Uterus (tissue), 4 donors: ENCODE results near the gene CFAP43. TPM values are rescaled to one million over a fixed set of nuclear protein-coding genes. Genes with fewer than 3 reads are reported as not detected.

Experiments
- DNase-seq, 2 donors: peaks; one replicate each; pipeline ENCODE4 v3.0.0-alpha.2; 2019 to 2020
- H3K27ac ChIP-seq, 2 donors: fragments of 200-600 bp; sonication (generic); 1 replicate in 1 of 2; 2 replicates in 1 of 2; pipeline ENCODE4 v1.5.1; 2016 to 2018
- H3K27me3 ChIP-seq, 2 donors: fragments of 200-600 bp; sonication (generic); one replicate each; pipeline ENCODE4 v1.5.1; 2018 to 2019; ENCODE audit warnings: control low read depth in 1 of 2
- H3K36me3 ChIP-seq, 2 donors: fragments of 200-600 bp; sonication (generic); one replicate each; pipeline ENCODE4 v1.5.1; 2019; ENCODE audit warnings: control low read depth in 1 of 2
- H3K4me1 ChIP-seq, 2 donors: fragments of 200-600 bp; sonication (generic); one replicate each; pipeline ENCODE4 v1.5.1; 2018 to 2019; ENCODE audit warnings: control low read depth in 1 of 2
- H3K4me3 ChIP-seq, 2 donors: fragments of 200-600 bp; sonication (generic); 1 replicate in 1 of 2; 2 replicates in 1 of 2; pipeline ENCODE4 v1.5.1; 2018 to 2019; ENCODE audit warnings: mild to moderate bottlenecking in 1 of 2
- H3K9me3 ChIP-seq, 2 donors: fragments of 200-600 bp; sonication (generic); one replicate each; pipeline ENCODE4 v1.5.1; 2019; ENCODE audit warnings: control low read depth in 1 of 2
- POLR2A ChIP-seq, 2 donors: fragments of 450-650 bp; IDR thresholded peaks; one replicate each; pipeline ENCODE4 v1.6.1; 2016; ENCODE audit warnings: antibody characterized with exemption in 2 of 2, mild to moderate bottlenecking in 1 of 2, moderate library complexity in 1 of 2
- intact Hi-C: fragments of 100-400 bp; cut with DNase I; formaldehyde crosslinking; loops from one replicate; pipeline ENCODE4 v1.15.1; 2023; ENCODE audit warnings: low total_unique reads
- total RNA-seq, 4 donors: library from RNA; depleted of rRNA in 3 of 4; stranded (reverse); fragments of >200 nt in 3 of 4; gene quantifications; one replicate each; pipeline versions ENCODE4 v1.1.0 to v1.2.4, GENCODE V29; 2014 to 2023
- TF ChIP-seq, protein P1 (sequence below), 4 experiments: fragments of 200-600 bp in 2 of 4; fragments of 450-650 bp in 2 of 4; sonication (generic) in 2 of 4; IDR thresholded peaks; one replicate each; pipeline ENCODE4 v1.5.1; 2016 to 2019; ENCODE audit warnings: antibody characterized with exemption in 4 of 4, mild to moderate bottlenecking in 2 of 4, moderate library complexity in 1 of 4
- donor health status: DM: yes; HTN: yes; CAD: no.

CFAP43 gene
- total RNA-seq, 4 donors from 2014 or later: 3.1 to 23.8 (median 3.8) TPM

GRCh38 chr10:104202231-104202630 is 29.9 kb downstream of the CFAP43 start:
- TF ChIP-seq POLR2A (IDR thresholded peaks at IDR 0.05): no peak
- TF ChIP-seq, protein P1, sequence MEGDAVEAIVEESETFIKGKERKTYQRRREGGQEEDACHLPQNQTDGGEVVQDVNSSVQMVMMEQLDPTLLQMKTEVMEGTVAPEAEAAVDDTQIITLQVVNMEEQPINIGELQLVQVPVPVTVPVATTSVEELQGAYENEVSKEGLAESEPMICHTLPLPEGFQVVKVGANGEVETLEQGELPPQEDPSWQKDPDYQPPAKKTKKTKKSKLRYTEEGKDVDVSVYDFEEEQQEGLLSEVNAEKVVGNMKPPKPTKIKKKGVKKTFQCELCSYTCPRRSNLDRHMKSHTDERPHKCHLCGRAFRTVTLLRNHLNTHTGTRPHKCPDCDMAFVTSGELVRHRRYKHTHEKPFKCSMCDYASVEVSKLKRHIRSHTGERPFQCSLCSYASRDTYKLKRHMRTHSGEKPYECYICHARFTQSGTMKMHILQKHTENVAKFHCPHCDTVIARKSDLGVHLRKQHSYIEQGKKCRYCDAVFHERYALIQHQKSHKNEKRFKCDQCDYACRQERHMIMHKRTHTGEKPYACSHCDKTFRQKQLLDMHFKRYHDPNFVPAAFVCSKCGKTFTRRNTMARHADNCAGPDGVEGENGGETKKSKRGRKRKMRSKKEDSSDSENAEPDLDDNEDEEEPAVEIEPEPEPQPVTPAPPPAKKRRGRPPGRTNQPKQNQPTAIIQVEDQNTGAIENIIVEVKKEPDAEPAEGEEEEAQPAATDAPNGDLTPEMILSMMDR (IDR thresholded peaks at IDR 0.05): no peak
- H3K9me3 ChIP-seq: no peaks in the 10 kb centered on the region
- intact Hi-C loops: no loop called here
- no peak overlapping the region for H3K4me3 ChIP-seq
- H3K27me3 ChIP-seq: no peaks in the 10 kb centered on the region
- DNase-seq: no peak
- H3K27ac ChIP-seq: no peak overlapping the region
- H3K4me1 ChIP-seq: no peaks in the 10 kb centered on the region
- no peaks in the 10 kb centered on the region for H3K36me3 ChIP-seq

DNA sequence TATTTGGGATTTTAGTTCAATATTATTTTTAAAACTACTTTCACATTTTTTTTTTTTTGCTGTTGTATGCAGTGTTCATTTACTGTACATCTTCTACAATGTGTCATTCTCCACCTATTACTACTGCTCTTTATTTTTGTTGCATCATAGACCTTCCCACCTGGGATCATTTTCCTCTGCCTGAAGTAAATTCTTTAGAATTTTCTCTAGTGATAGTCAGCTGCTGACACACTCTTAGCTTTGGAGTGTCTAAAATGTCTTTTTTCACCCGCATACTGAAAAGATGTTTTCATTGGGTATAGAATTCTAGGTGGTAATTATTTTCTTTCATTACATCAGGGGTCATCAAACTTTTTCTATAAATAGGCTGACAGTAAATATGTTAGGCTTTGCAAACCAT is 30.5 kb downstream of the CFAP43 start:
- Histone ChIP-seq H3K27me3 (no peaks in the 10 kb centered on the region), H3K4me3 (no peak overlapping the region), H3K9me3 (no peaks in the 10 kb centered on the region), H3K4me1 (no peaks in the 10 kb centered on the region), H3K36me3 (no peaks in the 10 kb centered on the region), H3K27ac (no peak overlapping the region)
- no peak for DNase-seq
- TF ChIP-seq, protein P1 (IDR thresholded peaks at IDR 0.05): no peak
- no peak for TF ChIP-seq POLR2A (IDR thresholded peaks at IDR 0.05)
- intact Hi-C loops: no loop called here

DNA sequence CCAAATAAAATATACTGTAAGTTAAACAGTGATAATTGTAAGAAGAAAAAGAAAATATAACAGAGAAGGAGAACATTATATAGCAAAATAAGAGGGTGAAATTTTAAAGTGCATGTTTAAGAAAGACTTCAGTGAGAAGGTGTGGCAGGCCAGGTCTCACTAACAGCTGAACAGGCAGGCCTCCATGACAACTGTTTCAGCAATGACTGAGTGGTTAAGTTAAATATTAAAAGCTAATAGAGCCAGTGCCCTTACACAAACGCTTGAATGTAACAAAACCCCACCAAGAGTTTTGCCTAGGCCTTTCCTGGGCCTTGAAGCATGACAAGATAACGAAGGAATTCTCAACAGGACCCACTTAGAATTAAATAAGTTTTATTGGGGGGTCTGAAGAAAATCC is 32.6 kb downstream of the CFAP43 start:
- H3K4me1 ChIP-seq: no peaks in the 10 kb centered on the region
- no peak overlapping the region for H3K4me3 ChIP-seq
- no peak for DNase-seq
- intact Hi-C loops: no loop called here
- H3K27me3 ChIP-seq: no peaks in the 10 kb centered on the region
- H3K27ac ChIP-seq: no peak overlapping the region
- H3K36me3 ChIP-seq: no peaks in the 10 kb centered on the region
- no peak for TF ChIP-seq POLR2A (IDR thresholded peaks at IDR 0.05)
- TF ChIP-seq, protein P1 (IDR thresholded peaks at IDR 0.05): no peak
- no peaks in the 10 kb centered on the region for H3K9me3 ChIP-seq

DNA sequence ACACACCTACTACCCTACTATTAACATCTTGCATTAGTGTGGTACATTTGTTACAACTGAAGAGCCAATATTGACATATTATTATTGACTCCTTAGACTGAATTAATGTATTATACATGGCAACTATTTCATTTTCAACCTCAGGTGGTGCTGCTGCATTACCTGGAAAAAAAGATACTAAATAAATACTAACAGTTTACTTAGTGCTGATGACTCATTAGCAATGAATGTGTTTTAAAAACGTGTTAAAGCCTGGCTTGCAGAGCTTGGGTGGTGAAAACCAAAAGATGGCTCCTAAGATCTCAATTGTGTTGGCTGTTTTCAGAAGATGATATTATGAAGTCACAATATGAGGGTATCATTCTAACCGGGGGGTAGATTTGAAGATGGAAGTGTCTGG is 34.8 kb downstream of the CFAP43 start:
- intact Hi-C loops: no loop called here

GRCh38 chr10:104195706-104196105 is 36.5 kb downstream of the CFAP43 start:
- no peaks in the 10 kb centered on the region for H3K27me3 ChIP-seq
- no peak overlapping the region for H3K27ac ChIP-seq
- intact Hi-C loops: no loop called here
- no peaks in the 10 kb centered on the region for H3K4me1 ChIP-seq
- H3K4me3 ChIP-seq: no peak overlapping the region
- no peak for DNase-seq
- no peaks in the 10 kb centered on the region for H3K36me3 ChIP-seq
- TF ChIP-seq, protein P1 (IDR thresholded peaks at IDR 0.05): no peak
- TF ChIP-seq POLR2A (IDR thresholded peaks at IDR 0.05): no peak
- H3K9me3 ChIP-seq: no peaks in the 10 kb centered on the region

More for the DNA sequence above, 34.8 kb downstream of the CFAP43 start:
- no peak for DNase-seq
- no peaks in the 10 kb centered on the region for H3K4me1 ChIP-seq
- no peak for TF ChIP-seq POLR2A (IDR thresholded peaks at IDR 0.05)
- TF ChIP-seq, protein P1 (IDR thresholded peaks at IDR 0.05): no peak
- no peaks in the 10 kb centered on the region for H3K9me3 ChIP-seq
- H3K4me3 ChIP-seq: no peak overlapping the region
- no peaks in the 10 kb centered on the region for H3K36me3 ChIP-seq
- no peaks in the 10 kb centered on the region for H3K27me3 ChIP-seq
- no peak overlapping the region for H3K27ac ChIP-seq
